BE2C (cell line): ENCODE results near the gene BCL2L14.

Source experiments
- DNase-seq: peaks from one replicate; pipeline ENCODE4 v3.0.0-alpha.2; 2020
- H3K27me3 ChIP-seq: fragments of 250-450 bp; sonication (Bioruptor Pico); 2 replicates; pipeline ENCODE4 v1.5.1; 2020; ENCODE audit warnings: mild to moderate bottlenecking
- H3K36me3 ChIP-seq: fragments of 250-450 bp; sonication (Bioruptor Pico); 2 replicates; pipeline ENCODE4 v1.5.1; 2020; ENCODE audit warnings: mild to moderate bottlenecking
- H3K4me1 ChIP-seq: fragments of 250-450 bp; sonication (Bioruptor Pico); 2 replicates; pipeline ENCODE4 v1.5.1; 2020
- H3K4me3 ChIP-seq: 2 replicates; pipeline ENCODE4 v1.5.1; 2011; ENCODE audit warnings: low read depth, low read length
- H3K9me3 ChIP-seq: fragments of 250-450 bp; sonication (Bioruptor Pico); 2 replicates; pipeline ENCODE4 v1.5.1; 2020
- CTCF ChIP-seq: IDR thresholded peaks from 2 replicates; pipeline ENCODE4 v1.5.1; 2012; ENCODE audit warnings: mild to moderate bottlenecking, low read depth, low read length

BCL2L14 gene

GRCh38 chr12:12121061-12121460 lies 50.3 kb downstream of the BCL2L14 start:
- no peak overlapping the region for H3K4me3 ChIP-seq
- TF ChIP-seq CTCF = no peak
- H3K36me3 ChIP-seq = peaks cover 31% of the 10 kb centered on the region
- H3K4me1 ChIP-seq = no peaks in the 10 kb centered on the region
- no peak for DNase-seq
- H3K27me3 ChIP-seq = no peaks in the 10 kb centered on the region
- no peaks in the 10 kb centered on the region for H3K9me3 ChIP-seq

- H3K36me3 ChIP-seq = peaks cover 38% of the 10 kb centered on the region
- H3K4me1 ChIP-seq = no peaks in the 10 kb centered on the region
- DNase-seq = no peak
- H3K4me3 ChIP-seq = no peak overlapping the region
- H3K27me3 ChIP-seq = no peaks in the 10 kb centered on the region
- no peak for TF ChIP-seq CTCF
- H3K9me3 ChIP-seq = no peaks in the 10 kb centered on the region
Measured at GRCh38 chr12:12123036-12123604, 52.4 kb downstream of the BCL2L14 start.

- H3K36me3 ChIP-seq = peaks cover 37% of the 10 kb centered on the region
- TF ChIP-seq CTCF = no peak
Measured at GRCh38 chr12:12126551-12126950, 55.8 kb downstream of the BCL2L14 start.

GRCh38 chr12:12127304-12127703 lies 56.6 kb downstream of the BCL2L14 start:
- TF ChIP-seq CTCF = no peak
- H3K36me3 ChIP-seq = peaks cover 41% of the 10 kb centered on the region

More at GRCh38 chr12:12126551-12126950, 55.8 kb downstream of the BCL2L14 start:
- no peaks in the 10 kb centered on the region for H3K27me3 ChIP-seq
- no peaks in the 10 kb centered on the region for H3K9me3 ChIP-seq
- H3K4me1 ChIP-seq = peaks cover 5% of the 10 kb centered on the region
- no peak for DNase-seq
- H3K4me3 ChIP-seq = no peak overlapping the region

DNA sequence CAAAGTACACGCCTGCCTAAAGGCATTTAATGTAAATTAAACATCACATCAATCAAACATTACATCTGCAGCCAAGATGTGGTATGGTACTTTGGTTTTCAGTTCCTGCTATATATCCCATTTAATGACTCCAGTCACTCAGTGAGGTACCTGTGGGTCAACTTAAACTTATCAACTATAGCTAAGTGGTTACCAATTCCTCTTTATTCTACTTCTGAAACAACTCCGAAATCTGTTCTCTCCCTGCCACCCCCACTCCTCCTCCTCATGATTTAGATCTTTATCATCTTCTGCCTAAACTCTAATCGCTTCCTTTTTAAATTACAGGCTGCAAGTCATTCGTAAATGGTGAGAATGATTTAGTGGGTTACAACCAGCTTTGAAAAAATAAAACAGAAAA lies 57.9 kb downstream of the BCL2L14 start:
- Histone ChIP-seq H3K4me3 (no peak overlapping the region), H3K36me3 (peaks cover 40% of the 10 kb centered on the region), H3K9me3 (no peaks in the 10 kb centered on the region), H3K4me1 (peaks cover 5% of the 10 kb centered on the region), H3K27me3 (no peaks in the 10 kb centered on the region)
- no peak for TF ChIP-seq CTCF
- no peak for DNase-seq

More at GRCh38 chr12:12127304-12127703, 56.6 kb downstream of the BCL2L14 start:
- no peak for DNase-seq
- no peaks in the 10 kb centered on the region for H3K9me3 ChIP-seq
- no peaks in the 10 kb centered on the region for H3K27me3 ChIP-seq
- H3K4me3 ChIP-seq = no peak overlapping the region
- H3K4me1 ChIP-seq = peaks cover 5% of the 10 kb centered on the region

DNA sequence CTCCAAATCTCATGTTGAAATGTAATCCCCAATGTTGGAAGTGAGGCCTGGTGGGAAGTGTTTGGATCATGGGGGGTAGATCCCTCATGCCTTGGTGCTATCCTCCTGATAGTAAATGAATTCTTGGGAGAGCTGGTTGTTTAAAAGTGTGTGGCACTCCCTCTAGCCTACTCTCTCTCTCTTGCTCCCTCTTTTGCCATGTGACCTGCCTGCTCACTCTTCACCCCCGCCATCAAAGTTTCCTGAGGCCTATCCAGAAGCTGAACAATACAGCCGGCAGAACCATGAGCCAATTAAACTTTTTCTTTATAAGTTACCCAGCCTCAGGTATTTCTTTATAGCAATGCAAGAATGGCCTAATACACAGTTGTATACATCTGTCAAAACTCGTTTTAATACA lies 62.5 kb downstream of the BCL2L14 start:
- peaks cover 18% of the 10 kb centered on the region for H3K36me3 ChIP-seq
- DNase-seq = no peak

More for the DNA sequence above, 62.5 kb downstream of the BCL2L14 start:
- no peak overlapping the region for H3K4me3 ChIP-seq
- no peaks in the 10 kb centered on the region for H3K9me3 ChIP-seq
- H3K27me3 ChIP-seq = no peaks in the 10 kb centered on the region
- peaks cover 5% of the 10 kb centered on the region for H3K4me1 ChIP-seq
- no peak for TF ChIP-seq CTCF
